OCI-LY3 (cell line): ENCODE data around the gene ARFGAP3.

Experiments used
- H2AFZ ChIP-seq: fragments of 200-600, 300-600 bp; shearing (Covaris generic); 2 replicates; pipeline ENCODE4 v1.6.0; 2014; ENCODE audit warnings: antibody characterized with exemption, low read depth, low read length
- H3K27ac ChIP-seq: fragments of 200-600, 300-600 bp; sonication (generic); 2 replicates; pipeline ENCODE4 v1.5.1; 2014; ENCODE audit warnings: mild to moderate bottlenecking, low read length, moderate library complexity, mixed read lengths
- H3K27me3 ChIP-seq: fragments of 200-600, 300-600 bp; sonication (generic); 2 replicates; pipeline ENCODE4 v1.6.1; 2014; ENCODE audit warnings: low read depth, low read length, mixed read lengths
- H3K36me3 ChIP-seq: fragments of 200-600, 300-600 bp; sonication (generic); replicated peaks from 2 replicates; pipeline ENCODE3; 2014; ENCODE audit warnings: low read depth, low read length, mixed read lengths
- H3K4me1 ChIP-seq: fragments of 300-600, 200-600 bp; sonication (generic); 2 replicates; pipeline ENCODE4 v1.6.1; 2014; ENCODE audit warnings: low read length, mixed read lengths
- H3K4me2 ChIP-seq: fragments of 200-600, 300-600 bp; sonication (generic); 2 replicates; pipeline ENCODE4 v1.6.1; 2014; ENCODE audit warnings: low read length, mixed read lengths
- H3K4me3 ChIP-seq: fragments of 300-600, 200-600 bp; sonication (generic); 2 replicates; pipeline ENCODE4 v1.5.1; 2014; ENCODE audit warnings: antibody characterized with exemption, mild to moderate bottlenecking, low read length, moderate library complexity
- H3K79me2 ChIP-seq: fragments of 300-600, 200-600 bp; shearing (Covaris generic); 2 replicates; pipeline ENCODE4 v1.6.1; 2014; ENCODE audit warnings: mild to moderate bottlenecking, low read length, mixed read lengths
- H3K9ac ChIP-seq: fragments of 300-600, 200-600 bp; shearing (Covaris generic); 2 replicates; pipeline ENCODE4 v1.6.0; 2014; ENCODE audit warnings: mild to moderate bottlenecking, low read length, moderate library complexity
- H3K9me3 ChIP-seq: fragments of 200-600, 300-600 bp; shearing (Covaris generic); 2 replicates; pipeline ENCODE4 v1.6.1; 2014; ENCODE audit warnings: low read length, mixed read lengths; ENCODE audit not compliant: insufficient read depth
- H4K20me1 ChIP-seq: fragments of 200-600, 300-600 bp; sonication (generic); 2 replicates; pipeline ENCODE4 v1.6.1; 2016; ENCODE audit warnings: low read length, mixed read lengths; ENCODE audit not compliant: insufficient read depth
- CTCF ChIP-seq: fragments of 200-600, 300-600 bp; sonication (generic); IDR thresholded peaks from 2 replicates; pipeline ENCODE4 v1.5.1; 2014; ENCODE audit warnings: antibody characterized with exemption, low read length, low read depth
- EZH2phosphoT487 ChIP-seq: fragments of 200-600 bp; shearing (Covaris generic); IDR thresholded peaks from 2 replicates; pipeline ENCODE4 v1.6.1; 2018; ENCODE audit warnings: antibody characterized with exemption, mixed run types, low read depth

ARFGAP3 gene

GRCh38 chr22:42902875-42903510 lies 45.9 kb upstream of the ARFGAP3 start:
- no peaks in the 10 kb centered on the region for H3K4me1 ChIP-seq
- H3K36me3 ChIP-seq: no peaks in the 10 kb centered on the region
- no peak overlapping the region for H3K9ac ChIP-seq
- no peak for TF ChIP-seq EZH2phosphoT487
- TF ChIP-seq CTCF: no peak
- H3K4me3 ChIP-seq: no peak overlapping the region
- no peaks in the 10 kb centered on the region for H3K79me2 ChIP-seq
- H2AFZ ChIP-seq: no peak overlapping the region
- H3K9me3 ChIP-seq: no peaks in the 10 kb centered on the region
- H3K4me2 ChIP-seq: no peak overlapping the region
- no peak overlapping the region for H3K27ac ChIP-seq
- H4K20me1 ChIP-seq: peaks cover 7% of the 10 kb centered on the region; the same call in 1 of the 2 replicates
- no peaks in the 10 kb centered on the region for H3K27me3 ChIP-seq

- Histone ChIP-seq H3K4me2 (no peak overlapping the region), H3K27ac (no peak overlapping the region), H2AFZ (no peak overlapping the region), H3K36me3 (no peaks in the 10 kb centered on the region), H3K9ac (no peak overlapping the region), H3K4me3 (no peak overlapping the region), H3K27me3 (no peaks in the 10 kb centered on the region), H4K20me1 (peaks cover 7% of the 10 kb centered on the region; the same call in 1 of the 2 replicates), H3K9me3 (no peaks in the 10 kb centered on the region), H3K79me2 (no peaks in the 10 kb centered on the region), H3K4me1 (peaks cover 9% of the 10 kb centered on the region)
- TF ChIP-seq CTCF (peak; percentile 55), EZH2phosphoT487 (no peak)
These were observed 44.9 kb upstream of the ARFGAP3 start for GRCh38 chr22:42901790-42902508.

- H3K27me3 ChIP-seq: no peaks in the 10 kb centered on the region
- peaks cover 41% of the 10 kb centered on the region for H3K4me1 ChIP-seq
- no peak for TF ChIP-seq EZH2phosphoT487
- no peak for TF ChIP-seq CTCF
These were observed 40.9 kb upstream of the ARFGAP3 start for GRCh38 chr22:42897960-42898359.

GRCh38 chr22:42895541-42895981 lies 38.5 kb upstream of the ARFGAP3 start:
- peaks cover 5% of the 10 kb centered on the region; the same call in 1 of the 2 replicates for H3K79me2 ChIP-seq
- peaks cover 9% of the 10 kb centered on the region for H3K36me3 ChIP-seq
- peaks cover 54% of the 10 kb centered on the region for H3K4me1 ChIP-seq
- no peaks in the 10 kb centered on the region for H3K27me3 ChIP-seq
- peak overlapping the region; percentile 43 for H3K4me3 ChIP-seq
- H4K20me1 ChIP-seq: no peaks in the 10 kb centered on the region
- peak overlapping the region; percentile 41 for H3K9ac ChIP-seq
- no peaks in the 10 kb centered on the region for H3K9me3 ChIP-seq
- no peak for TF ChIP-seq EZH2phosphoT487
- TF ChIP-seq CTCF: no peak
- H3K27ac ChIP-seq: peak overlapping the region; percentile 66
- H3K4me2 ChIP-seq: peak overlapping the region; percentile 75
- H2AFZ ChIP-seq: no peak overlapping the region

More at GRCh38 chr22:42897960-42898359, 40.9 kb upstream of the ARFGAP3 start:
- no peak overlapping the region for H3K27ac ChIP-seq
- peaks cover 5% of the 10 kb centered on the region; the same call in 1 of the 2 replicates for H3K79me2 ChIP-seq
- no peak overlapping the region for H3K4me2 ChIP-seq
- H3K9me3 ChIP-seq: no peaks in the 10 kb centered on the region
- H3K36me3 ChIP-seq: no peaks in the 10 kb centered on the region
- H4K20me1 ChIP-seq: no peaks in the 10 kb centered on the region
- H3K4me3 ChIP-seq: no peak overlapping the region
- H3K9ac ChIP-seq: no peak overlapping the region
- no peak overlapping the region for H2AFZ ChIP-seq
